Fibroblast of peridontal ligament (primary cell): ENCODE results near the gene CCDC97.
"Not testable (repeated sequence)": the region's sequence is repeated elsewhere in the genome, so short reads cannot be mapped to it uniquely, and the experiment has no call there.

Experiments
- DNase-seq: peaks from one replicate; pipeline ENCODE4 v3.0.0-alpha.2; 2010; ENCODE audit errors: extremely low read depth

Gene CCDC97

GRCh38 chr19:41310033-41310831 lies at the start of gene CCDC97:
Gene CCDC97 (plus strand): TSS chr19:41310172. CDS start chr19:41310311, 139 bp downstream.
- DNase-seq, result peak; percentile 90

DNA sequence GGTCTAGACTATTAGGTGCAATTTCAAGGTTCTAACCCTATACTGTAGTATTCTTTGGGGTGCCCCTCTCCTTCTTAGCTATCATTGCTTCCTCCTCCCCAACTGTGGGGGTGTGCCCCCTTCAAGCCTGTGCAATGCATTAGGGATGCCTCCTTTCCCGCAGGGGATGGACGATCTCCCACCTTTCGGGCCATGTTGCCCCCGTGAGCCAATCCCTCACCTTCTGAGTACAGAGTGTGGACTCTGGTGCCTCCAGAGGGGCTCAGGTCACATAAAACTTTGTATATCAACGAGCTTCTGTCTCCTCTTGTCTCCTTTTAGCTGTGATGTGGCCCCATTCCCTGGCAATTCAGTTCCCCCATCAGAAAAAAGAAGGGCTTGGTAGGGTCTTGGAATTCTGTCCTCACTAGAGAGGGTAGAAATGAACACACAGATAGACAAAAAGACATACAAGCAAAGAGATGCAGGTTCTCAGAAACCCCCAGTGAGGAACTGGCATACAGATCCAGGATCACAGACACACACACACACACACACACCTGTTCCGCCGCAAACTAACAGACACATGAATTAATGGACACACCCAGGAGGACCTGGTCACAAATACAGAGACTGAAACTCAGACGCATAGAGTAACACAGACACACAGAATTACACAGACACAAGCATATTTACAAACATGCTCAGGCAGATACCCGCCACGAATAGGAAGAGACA lies 48.3 kb upstream of the CCDC97 start:
- no peak for DNase-seq

DNA sequence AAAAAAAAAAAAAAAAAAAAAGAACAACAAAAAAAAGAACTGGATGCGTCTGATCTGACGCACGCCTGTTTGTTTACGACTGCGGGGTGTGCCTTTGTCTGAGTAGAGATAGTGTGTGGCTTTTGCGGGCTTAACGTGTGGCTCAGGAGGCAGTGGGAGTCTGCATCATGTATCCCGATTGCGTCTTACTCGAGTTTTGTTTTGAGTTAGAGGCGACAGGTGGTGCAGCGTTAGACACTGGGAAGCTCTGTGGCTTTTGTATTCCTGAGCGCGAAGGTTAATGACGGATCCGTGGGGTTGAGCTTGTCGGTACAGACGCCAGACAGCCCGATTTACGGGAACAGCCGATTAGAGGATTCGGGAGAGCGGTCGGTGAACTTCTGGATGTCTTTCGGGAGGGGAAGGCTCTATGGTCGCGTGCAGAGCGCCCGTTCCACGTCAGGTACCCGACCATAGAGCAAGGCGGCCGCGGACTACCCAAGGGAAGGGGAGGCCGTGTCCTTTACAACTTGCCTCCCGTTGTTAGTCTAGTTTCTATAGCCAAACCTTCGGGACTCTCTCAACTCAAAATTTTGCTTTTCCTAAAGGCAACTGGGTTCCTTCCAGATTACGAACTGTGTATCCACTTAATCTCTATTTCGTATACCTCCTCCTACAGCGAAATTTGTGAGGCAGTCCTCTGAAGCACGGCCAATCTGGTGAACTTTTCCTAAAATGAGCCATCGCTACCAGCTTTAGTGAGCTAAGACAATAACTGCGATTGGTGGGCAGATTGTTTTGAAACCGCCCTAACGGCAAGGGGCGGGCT lies 46.7 kb upstream of the CCDC97 start:
- peak; percentile 76 for DNase-seq

GRCh38 chr19:41263850-41264580 lies 46.0 kb upstream of the CCDC97 start, which contains the start of gene HNRNPUL1:
Gene HNRNPUL1 (plus strand): TSS chr19:41264372. CDS start chr19:41264504, 132 bp downstream.
- DNase-seq, result peak; percentile 100

DNA sequence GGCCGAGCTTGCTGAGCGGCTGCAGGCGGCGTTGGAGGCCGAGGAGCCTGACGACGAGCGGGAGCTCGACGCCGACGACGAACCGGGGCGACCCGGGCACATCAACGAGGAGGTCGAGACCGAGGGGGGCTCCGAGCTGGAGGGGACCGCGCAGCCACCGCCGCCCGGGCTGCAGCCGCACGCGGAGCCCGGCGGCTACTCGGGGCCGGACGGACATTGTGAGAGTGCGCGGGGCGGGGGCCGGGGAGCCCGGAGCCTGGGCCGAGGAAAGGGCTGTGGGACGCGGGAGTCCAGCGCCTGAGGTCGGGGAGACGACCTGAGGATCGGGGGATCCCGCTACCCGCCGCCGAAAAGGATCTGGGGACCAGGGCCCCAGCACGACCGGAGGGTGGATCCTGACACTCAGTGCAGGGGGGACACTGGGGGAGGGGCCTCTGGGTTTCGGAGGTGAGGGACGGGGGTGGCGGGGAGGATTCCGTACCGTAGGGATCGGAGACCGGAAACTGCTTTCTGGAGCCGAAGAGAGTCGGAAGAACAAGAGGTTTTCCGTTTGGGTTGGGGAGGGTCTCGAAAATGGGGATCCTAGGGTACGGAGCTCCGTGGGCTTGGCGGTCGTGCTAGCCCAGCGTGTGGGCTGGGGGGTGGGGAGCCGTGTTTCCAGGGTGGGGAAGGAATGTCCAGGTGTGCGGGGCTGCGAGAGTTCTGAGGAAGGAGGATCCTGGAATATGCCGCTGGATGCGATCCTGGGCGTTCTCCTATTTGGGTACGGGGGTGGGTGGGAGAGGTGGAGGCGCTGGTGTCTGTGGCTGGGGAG lies 45.2 kb upstream of the CCDC97 start:
- peak; percentile 21 for DNase-seq

- peak; percentile 21 for DNase-seq
Observed at GRCh38 chr19:41265395-41266153, 44.4 kb upstream of the CCDC97 start.

DNA sequence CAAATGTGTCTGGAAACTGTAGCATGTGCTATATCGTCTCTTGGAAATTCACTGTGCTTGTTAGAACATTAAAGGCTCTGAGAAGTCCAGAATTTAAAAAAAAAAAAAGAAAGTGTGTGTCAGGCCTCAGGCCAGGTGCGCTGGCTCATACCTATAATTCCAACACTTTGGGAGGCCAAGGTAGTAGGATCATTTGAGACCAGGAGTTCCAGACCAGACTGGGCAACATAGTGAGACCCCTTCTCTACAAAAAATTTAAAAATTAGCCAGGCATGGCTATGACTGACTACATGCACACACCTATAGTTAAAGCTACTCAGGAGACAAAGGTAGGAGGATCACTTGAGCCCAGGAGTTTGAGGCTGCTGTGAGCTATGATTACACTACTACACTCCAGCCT lies 40.9 kb upstream of the CCDC97 start:
- DNase-seq, result no peak

GRCh38 chr19:41269571-41269970 lies 40.4 kb upstream of the CCDC97 start:
- no peak for DNase-seq

- DNase-seq, result no peak
Observed at GRCh38 chr19:41273076-41273475, 36.9 kb upstream of the CCDC97 start.

GRCh38 chr19:41274802-41275201 lies 35.2 kb upstream of the CCDC97 start:
- no peak for DNase-seq

GRCh38 chr19:41276231-41276630 lies 33.7 kb upstream of the CCDC97 start:
- DNase-seq, result no peak

- DNase-seq, result no peak
Observed at GRCh38 chr19:41278478-41278877, 31.5 kb upstream of the CCDC97 start.

DNA sequence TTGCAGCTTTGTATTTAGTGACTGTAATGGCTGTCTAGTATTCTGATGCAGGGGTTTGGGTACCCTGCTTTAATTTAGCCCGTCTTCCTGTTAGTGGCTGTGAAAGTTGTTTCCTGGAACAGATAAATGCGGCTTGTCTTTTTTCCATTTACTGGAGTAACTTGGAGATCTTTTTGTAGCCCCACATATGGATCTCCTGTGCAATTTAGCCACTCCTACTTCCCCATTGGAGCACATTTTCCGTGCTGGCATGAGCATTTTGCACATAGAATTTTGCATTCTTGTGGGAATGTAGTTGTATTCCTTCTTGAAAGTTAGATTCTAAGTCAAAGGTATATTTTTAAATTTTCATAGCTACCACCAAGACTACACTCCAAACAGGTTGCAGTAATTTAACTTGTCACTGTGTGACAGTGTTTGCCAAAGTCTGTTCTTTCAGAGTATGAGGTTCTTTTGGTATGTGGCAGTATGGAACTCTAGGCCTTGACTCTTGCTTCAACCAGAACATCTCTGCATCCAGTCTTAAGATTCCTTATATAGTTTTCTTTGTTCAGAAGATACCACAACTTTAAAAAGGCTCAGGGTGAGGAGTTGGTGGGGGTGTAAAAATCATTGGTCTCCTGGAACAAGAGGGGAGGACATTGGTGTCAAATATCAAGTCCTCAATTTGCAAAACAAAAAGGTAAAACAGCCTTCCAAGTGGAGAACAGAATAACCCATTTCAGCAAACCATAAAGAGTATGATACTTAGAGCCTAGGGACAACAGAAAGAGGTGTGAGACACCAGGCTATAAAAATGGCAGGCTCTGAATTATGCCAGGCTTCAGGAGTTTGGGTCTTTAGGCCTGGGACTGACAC lies 21.1 kb upstream of the CCDC97 start:
- DNase-seq, result no peak

- not testable (repeated sequence) for DNase-seq
Observed at GRCh38 chr19:41289814-41290213, 20.2 kb upstream of the CCDC97 start.

DNA sequence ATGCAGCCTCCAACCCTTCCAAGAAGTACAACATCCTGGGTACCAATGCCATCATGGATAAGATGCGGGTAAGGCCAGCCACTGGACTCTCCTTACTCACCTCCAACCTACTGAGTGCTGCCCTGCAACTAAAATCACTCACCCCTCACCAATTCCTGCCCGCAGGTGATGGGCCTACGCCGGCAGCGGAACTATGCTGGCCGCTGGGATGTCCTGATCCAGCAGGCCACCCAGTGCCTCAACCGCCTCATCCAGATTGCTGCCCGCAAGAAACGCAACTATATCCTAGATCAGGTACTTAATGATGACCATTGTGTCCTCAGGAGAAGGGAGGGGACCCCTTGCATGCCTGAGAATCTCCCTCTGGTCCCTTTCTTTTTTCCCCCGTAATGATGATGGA lies 15.6 kb upstream of the CCDC97 start:
- no peak for DNase-seq

DNA sequence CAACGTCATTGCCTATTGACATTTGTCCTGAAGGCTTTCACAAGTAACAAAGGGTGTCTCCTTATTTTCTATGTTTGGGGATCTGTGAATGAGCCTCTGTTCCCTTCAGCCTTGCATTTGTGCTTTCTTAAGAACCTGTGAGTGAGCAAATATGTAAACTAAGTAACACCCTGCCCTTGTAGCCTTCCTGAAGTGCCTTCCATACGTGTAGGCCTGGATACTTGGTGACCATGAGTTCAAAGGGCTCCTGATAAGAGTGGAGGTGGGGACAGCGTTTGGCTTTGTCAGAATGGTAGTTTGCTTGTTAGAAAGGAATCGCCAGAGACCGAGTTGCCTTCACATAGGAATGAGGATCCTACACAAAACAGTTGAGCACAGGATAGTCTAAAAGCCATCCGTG lies 14.5 kb upstream of the CCDC97 start:
- DNase-seq, result no peak

GRCh38 chr19:41296433-41296871 lies 13.5 kb upstream of the CCDC97 start:
- no peak for DNase-seq

DNA sequence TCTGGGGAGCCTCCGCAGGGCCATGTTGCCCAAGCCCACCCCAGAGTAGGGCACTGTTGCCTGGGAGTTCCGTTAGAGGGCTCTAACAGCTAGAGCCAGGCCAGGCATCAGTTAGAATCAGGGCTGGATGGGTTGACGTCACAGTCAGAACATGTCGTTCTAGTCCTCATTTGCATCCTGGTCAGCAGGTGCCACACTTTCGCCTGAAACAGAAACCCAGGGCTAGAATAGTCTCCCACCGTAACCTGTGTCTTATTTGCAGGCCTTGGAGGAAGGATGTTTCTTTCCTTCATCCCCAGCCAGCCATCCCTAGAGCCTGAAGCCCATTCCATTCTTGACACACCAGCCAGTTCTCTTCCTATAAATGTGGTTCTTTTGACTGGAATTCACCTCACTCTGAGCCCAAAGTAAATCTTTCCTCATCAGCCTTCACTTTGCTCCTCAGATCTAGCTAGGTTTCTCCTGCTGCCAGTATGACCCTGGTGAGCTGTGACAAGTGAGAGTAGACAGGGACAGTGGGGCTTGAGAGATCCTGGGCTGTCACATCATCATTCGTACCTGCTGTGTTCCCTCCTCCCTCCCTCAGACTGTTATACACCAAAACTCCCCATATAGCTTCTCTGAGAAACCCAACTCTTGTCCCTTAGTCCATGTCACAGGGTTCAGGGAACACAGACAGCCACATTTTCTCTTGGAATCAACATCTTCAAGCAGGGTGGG lies 12.2 kb upstream of the CCDC97 start:
- DNase-seq, result peak; percentile 6
